Smooth muscle cell (in vitro differentiated cells): ENCODE measurements around the gene SPCS3. TPM values are rescaled to one million over a fixed set of nuclear protein-coding genes. Genes with fewer than 3 reads are reported as not detected.

ENCODE experiments used
- DNase-seq: peaks from one replicate; lab custom pipeline; 2025; ENCODE audit not compliant: unreplicated experiment; lab: John Stamatoyannopoulos, UW
- H2AFZ ChIP-seq: fragments of 200-600 bp; sonication (generic); 2 replicates; pipeline ENCODE4 v1.6.0; 2016; ENCODE audit warnings: antibody characterized with exemption, low read depth, mild to moderate bottlenecking
- H3F3A ChIP-seq: fragments of 200-600 bp; sonication (generic); 2 replicates; pipeline ENCODE4 v1.6.0; 2017; ENCODE audit warnings: antibody characterized with exemption, low read depth
- H3K27ac ChIP-seq: fragments of 200-600 bp; sonication (generic); 2 replicates; pipeline ENCODE4 v1.5.1; 2016; ENCODE audit warnings: low read depth, mild to moderate bottlenecking
- H3K27me3 ChIP-seq: fragments of 200-600 bp; sonication (generic); 2 replicates; pipeline ENCODE4 v1.6.1; 2016; ENCODE audit warnings: low read depth, mild to moderate bottlenecking
- H3K36me3 ChIP-seq: fragments of 200-600 bp; sonication (generic); 2 replicates; pipeline ENCODE4 v1.5.1; 2016; ENCODE audit warnings: low read depth
- H3K4me1 ChIP-seq: fragments of 200-600 bp; sonication (generic); 2 replicates; pipeline ENCODE4 v1.5.1; 2016; ENCODE audit warnings: low read depth
- H3K4me2 ChIP-seq: fragments of 200-600 bp; sonication (generic); 2 replicates; pipeline ENCODE4 v1.6.0; 2016; ENCODE audit warnings: mild to moderate bottlenecking
- H3K4me3 ChIP-seq: fragments of 200-600 bp; sonication (generic); 2 replicates; pipeline ENCODE4 v1.5.1; 2016; ENCODE audit warnings: mild to moderate bottlenecking
- H3K79me2 ChIP-seq: fragments of 200-600 bp; sonication (generic); 2 replicates; pipeline ENCODE4 v1.6.0; 2016; ENCODE audit warnings: low read depth, mild to moderate bottlenecking
- H3K9ac ChIP-seq: fragments of 200-600 bp; sonication (generic); 2 replicates; pipeline ENCODE4 v1.6.0; 2016; ENCODE audit warnings: low read depth
- H3K9me3 ChIP-seq: fragments of 200-600 bp; sonication (generic); replicated peaks from 2 replicates; pipeline ENCODE4 v1.5.1; 2016; ENCODE audit warnings: low read depth
- H4K20me1 ChIP-seq: fragments of 200-600 bp; sonication (generic); 2 replicates; pipeline ENCODE4 v1.6.0; 2016; ENCODE audit warnings: low read depth
- CTCF ChIP-seq: fragments of 200-600 bp; sonication (generic); IDR thresholded peaks from 2 replicates; pipeline ENCODE4 v1.5.1; 2017; ENCODE audit warnings: borderline replicate concordance, mild to moderate bottlenecking, antibody characterized with exemption; ENCODE audit not compliant: insufficient read depth, poor library complexity, severe bottlenecking
- WGBS: methylation state at CpG from one replicate; pipeline ENCODE4 v1.1.7; 2016; ENCODE audit warnings: low lambda C conversion rate; 5-methylcytosine and 5-hydroxymethylcytosine counted together
- polyA plus RNA-seq: library from polyadenylated mRNA; unstranded; fragments of >200 nt; fragmentation: Nextera tagmentation; extraction: Ambion mirVana; gene quantifications from 2 replicates; pipeline ENCODE4 v1.2.1, GENCODE V29; 2016
- total RNA-seq: library from RNA; depleted of rRNA; stranded (reverse); fragments of >200 nt; gene quantifications from 2 replicates; pipeline ENCODE4 v1.2.3, GENCODE V29; 2014

Gene SPCS3
- total and polyA plus RNA-seq, 2 experiments from 2014 or later = 116 to 195 TPM

- H3K27me3 ChIP-seq = no peaks in the 10 kb centered on the region
- H3K9ac ChIP-seq = no peak overlapping the region
- TF ChIP-seq CTCF = no peak
- peak overlapping the region; percentile 10 for H3K4me2 ChIP-seq
- H3K79me2 ChIP-seq = no peaks in the 10 kb centered on the region
- no peaks in the 10 kb centered on the region for H3K9me3 ChIP-seq
- H3K36me3 ChIP-seq = no peaks in the 10 kb centered on the region
- H2AFZ ChIP-seq = no peak overlapping the region
- H3K27ac ChIP-seq = peak overlapping the region; percentile 2
- no peak overlapping the region for H3K4me3 ChIP-seq
- H3K4me1 ChIP-seq = peaks cover 6% of the 10 kb centered on the region
- H3F3A ChIP-seq = no peaks in the 10 kb centered on the region
- 50% methylated on average over 2 of the region's 2 CpGs for WGBS
- H4K20me1 ChIP-seq = no peaks in the 10 kb centered on the region
- no peak for DNase-seq
Observed at GRCh38 chr4:176359590-176359989, 39.8 kb downstream of the SPCS3 start.

- Histone ChIP-seq H3K79me2 (no peaks in the 10 kb centered on the region), H4K20me1 (no peaks in the 10 kb centered on the region), H3K36me3 (no peaks in the 10 kb centered on the region), H3K4me2 (no peak overlapping the region), H3K4me1 (peaks cover 6% of the 10 kb centered on the region), H3K27ac (no peak overlapping the region), H3F3A (no peaks in the 10 kb centered on the region), H3K9ac (no peak overlapping the region), H3K9me3 (no peaks in the 10 kb centered on the region), H3K27me3 (no peaks in the 10 kb centered on the region), H3K4me3 (no peak overlapping the region), H2AFZ (no peak overlapping the region)
- no peak for TF ChIP-seq CTCF
- no peak for DNase-seq
Observed at GRCh38 chr4:176360446-176360845, 40.7 kb downstream of the SPCS3 start.

- WGBS = 23% methylated on average over 1 of the region's 1 CpG
- no peak for TF ChIP-seq CTCF
- DNase-seq = no peak
Observed at GRCh38 chr4:176363072-176363471, 43.3 kb downstream of the SPCS3 start.

GRCh38 chr4:176367771-176368465 is 48.2 kb downstream of the SPCS3 start:
- H3K27ac ChIP-seq = no peak overlapping the region
- no peak overlapping the region for H2AFZ ChIP-seq
- no peaks in the 10 kb centered on the region for H3K9me3 ChIP-seq
- H3K4me3 ChIP-seq = no peak overlapping the region
- no peaks in the 10 kb centered on the region for H4K20me1 ChIP-seq
- H3K36me3 ChIP-seq = no peaks in the 10 kb centered on the region
- no peaks in the 10 kb centered on the region for H3K27me3 ChIP-seq
- no peak for TF ChIP-seq CTCF
- no peaks in the 10 kb centered on the region for H3K79me2 ChIP-seq
- H3K4me2 ChIP-seq = no peak overlapping the region
- no peaks in the 10 kb centered on the region for H3F3A ChIP-seq
- no peak overlapping the region for H3K9ac ChIP-seq
- DNase-seq = no peak
- no peaks in the 10 kb centered on the region for H3K4me1 ChIP-seq
- 87% methylated on average over 8 of the region's 8 CpGs for WGBS

More at GRCh38 chr4:176363072-176363471, 43.3 kb downstream of the SPCS3 start:
- Histone ChIP-seq H2AFZ (no peak overlapping the region), H3K4me1 (peaks cover 6% of the 10 kb centered on the region), H3K4me2 (no peak overlapping the region), H3K9me3 (no peaks in the 10 kb centered on the region), H3K36me3 (no peaks in the 10 kb centered on the region), H4K20me1 (no peaks in the 10 kb centered on the region), H3K4me3 (no peak overlapping the region), H3K27ac (no peak overlapping the region), H3K79me2 (no peaks in the 10 kb centered on the region), H3K9ac (no peak overlapping the region), H3F3A (no peaks in the 10 kb centered on the region), H3K27me3 (no peaks in the 10 kb centered on the region)
